Lower lobe of right lung (tissue), 2 donors: ENCODE results near the gene GOLGA3. TPM values are rescaled to one million over a fixed set of nuclear protein-coding genes. Genes with fewer than 3 reads are reported as not detected.
"Not testable (repeated sequence)": the region's sequence is repeated elsewhere in the genome, so short reads cannot be mapped to it uniquely, and the experiment has no call there.

Experiments used
- ATAC-seq, 2 donors: fragments of 200-7000 bp; cut with Tn5 transposase; one replicate each; pipeline ENCODE4 v1.9.1; 2020 to 2022; ENCODE audit warnings: mild to moderate bottlenecking in 2 of 2, moderate library complexity in 2 of 2
- DNase-seq: peaks from one replicate; pipeline ENCODE4 v3.0.0-alpha.2; 2020
- H3K27ac ChIP-seq: fragments of 200-600 bp; one replicate; pipeline ENCODE4 v1.8.0; 2022
- H3K27me3 ChIP-seq: fragments of 200-600 bp; one replicate; pipeline ENCODE4 v1.8.0; 2022; ENCODE audit warnings: low read depth
- H3K36me3 ChIP-seq: fragments of 200-600 bp; one replicate; pipeline ENCODE4 v1.8.0; 2022; ENCODE audit warnings: mild to moderate bottlenecking
- H3K4me1 ChIP-seq: fragments of 200-600 bp; one replicate; pipeline ENCODE4 v1.8.0; 2022
- H3K4me3 ChIP-seq: fragments of 200-600 bp; one replicate; pipeline ENCODE4 v1.8.0; 2022; ENCODE audit warnings: mild to moderate bottlenecking
- H3K9me3 ChIP-seq: fragments of 200-600 bp; one replicate; pipeline ENCODE4 v1.8.0; 2022
- intact Hi-C: fragments of 100-400 bp; cut with DNase I; formaldehyde crosslinking; loops from one replicate; pipeline ENCODE4 v1.11.0; 2022
- total RNA-seq: library from RNA; stranded (reverse); fragmentation: NEBNext Ultra II Directional; extraction: Animal tissue kit (Norgen Biotek cat#: 25700); gene quantifications from one replicate; pipeline ENCODE4 v1.2.1, GENCODE V29; 2021
- TF ChIP-seq, protein P1 (sequence below): fragments of 200-600 bp; IDR thresholded peaks from one replicate; pipeline ENCODE4 v1.8.0; 2022; ENCODE audit warnings: antibody characterized with exemption, mild to moderate bottlenecking
- donor health status: DM: no; HTN: yes; CAD: no; lungs with severe emphysema.

GOLGA3 gene
- total RNA-seq, 1 donor from 2014 or later = 59.7 TPM

GRCh38 chr12:132872073-132872855 lies 43.6 kb upstream of the GOLGA3 start:
- intact Hi-C loops = no loop called here
- DNase-seq = no peak
- no peaks in the 10 kb centered on the region for H3K9me3 ChIP-seq
- TF ChIP-seq, protein P1, sequence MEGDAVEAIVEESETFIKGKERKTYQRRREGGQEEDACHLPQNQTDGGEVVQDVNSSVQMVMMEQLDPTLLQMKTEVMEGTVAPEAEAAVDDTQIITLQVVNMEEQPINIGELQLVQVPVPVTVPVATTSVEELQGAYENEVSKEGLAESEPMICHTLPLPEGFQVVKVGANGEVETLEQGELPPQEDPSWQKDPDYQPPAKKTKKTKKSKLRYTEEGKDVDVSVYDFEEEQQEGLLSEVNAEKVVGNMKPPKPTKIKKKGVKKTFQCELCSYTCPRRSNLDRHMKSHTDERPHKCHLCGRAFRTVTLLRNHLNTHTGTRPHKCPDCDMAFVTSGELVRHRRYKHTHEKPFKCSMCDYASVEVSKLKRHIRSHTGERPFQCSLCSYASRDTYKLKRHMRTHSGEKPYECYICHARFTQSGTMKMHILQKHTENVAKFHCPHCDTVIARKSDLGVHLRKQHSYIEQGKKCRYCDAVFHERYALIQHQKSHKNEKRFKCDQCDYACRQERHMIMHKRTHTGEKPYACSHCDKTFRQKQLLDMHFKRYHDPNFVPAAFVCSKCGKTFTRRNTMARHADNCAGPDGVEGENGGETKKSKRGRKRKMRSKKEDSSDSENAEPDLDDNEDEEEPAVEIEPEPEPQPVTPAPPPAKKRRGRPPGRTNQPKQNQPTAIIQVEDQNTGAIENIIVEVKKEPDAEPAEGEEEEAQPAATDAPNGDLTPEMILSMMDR = no peak
- no peak overlapping the region for H3K4me3 ChIP-seq
- H3K4me1 ChIP-seq = no peaks in the 10 kb centered on the region
- ATAC-seq = no peak
- no peaks in the 10 kb centered on the region for H3K27me3 ChIP-seq
- no peak overlapping the region for H3K27ac ChIP-seq
- H3K36me3 ChIP-seq = peaks cover 91% of the 10 kb centered on the region

DNA sequence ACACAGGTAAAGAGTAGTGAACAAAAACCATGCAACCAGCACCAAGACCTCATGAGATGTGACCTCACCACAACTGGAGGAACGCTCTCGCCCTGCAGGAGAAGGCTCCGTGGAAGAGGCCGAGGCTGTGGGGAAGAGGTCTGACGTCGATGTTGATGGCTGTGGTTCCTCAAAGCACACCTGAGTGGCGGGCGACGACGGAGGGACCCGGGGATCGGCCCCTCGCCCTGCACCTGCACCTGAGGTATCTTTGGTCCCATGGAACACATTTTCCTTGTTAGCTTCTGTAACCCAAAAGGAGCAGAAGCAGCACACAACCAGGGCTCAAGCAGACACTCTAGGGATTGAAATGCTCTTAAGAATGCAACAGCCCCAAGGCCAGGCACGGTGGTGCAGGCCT lies 40.9 kb upstream of the GOLGA3 start:
- TF ChIP-seq, protein P1 = no peak
- intact Hi-C loops = no loop called here
- H3K4me3 ChIP-seq = no peak overlapping the region
- no peak for ATAC-seq
- H3K27me3 ChIP-seq = no peaks in the 10 kb centered on the region
- no peaks in the 10 kb centered on the region for H3K4me1 ChIP-seq
- no peak for DNase-seq
- no peak overlapping the region for H3K27ac ChIP-seq
- H3K9me3 ChIP-seq = no peaks in the 10 kb centered on the region
- peaks cover 87% of the 10 kb centered on the region for H3K36me3 ChIP-seq

DNA sequence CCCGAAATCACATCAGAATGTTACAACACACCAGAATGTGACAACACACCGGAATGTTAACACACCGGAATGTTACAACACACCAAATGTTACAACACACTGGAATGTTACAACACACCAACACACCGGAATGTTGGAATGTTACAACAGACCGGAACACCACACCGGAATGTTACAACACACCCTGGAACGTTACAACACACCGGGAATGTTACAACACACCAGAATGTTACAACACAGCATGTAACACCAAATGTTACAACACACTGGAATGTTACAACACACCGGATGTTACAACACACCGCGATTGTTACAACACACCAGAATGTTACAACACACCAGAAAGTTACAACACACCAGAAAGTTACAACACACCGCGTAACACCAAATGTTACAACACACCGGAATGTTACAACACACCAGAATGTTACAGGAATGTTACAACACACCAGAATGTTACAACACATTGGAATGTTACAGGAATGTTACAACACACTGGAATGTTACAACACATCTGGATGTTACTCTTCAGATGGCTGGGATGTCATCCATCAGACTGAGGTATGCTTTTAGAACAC lies 37.7 kb upstream of the GOLGA3 start:
- H3K36me3 ChIP-seq = peaks cover 84% of the 10 kb centered on the region
- no peaks in the 10 kb centered on the region for H3K27me3 ChIP-seq
- H3K4me3 ChIP-seq = no peak overlapping the region
- TF ChIP-seq, protein P1 = no peak
- intact Hi-C loops = no loop called here
- H3K9me3 ChIP-seq = no peaks in the 10 kb centered on the region
- H3K27ac ChIP-seq = no peak overlapping the region
- no peak for DNase-seq
- H3K4me1 ChIP-seq = no peaks in the 10 kb centered on the region
- ATAC-seq = peak in 1 of 2 donors; percentile 31

DNA sequence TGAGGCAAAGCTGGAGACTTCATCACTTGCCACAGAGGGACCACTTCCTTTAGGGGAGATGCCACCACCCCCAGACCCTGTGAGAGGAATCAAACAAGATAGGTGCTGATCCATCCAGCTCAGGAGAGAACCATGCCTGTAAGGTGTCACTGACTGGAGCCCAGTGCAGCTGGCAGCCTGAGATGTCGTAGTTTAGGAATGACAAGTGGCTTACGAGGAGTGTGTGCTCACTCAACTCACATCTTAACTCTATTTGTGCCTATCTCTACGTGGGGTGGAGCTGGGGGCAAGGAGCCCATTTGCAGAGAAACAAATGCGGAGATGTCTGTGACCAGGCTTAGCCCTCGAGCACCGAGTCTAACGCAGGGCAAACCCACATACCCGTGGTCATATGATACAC lies 32.9 kb upstream of the GOLGA3 start:
- peak; percentile 14 to 74 for ATAC-seq
- H3K27ac ChIP-seq = no peak overlapping the region
- no peaks in the 10 kb centered on the region for H3K4me1 ChIP-seq
- H3K9me3 ChIP-seq = no peaks in the 10 kb centered on the region
- no peak overlapping the region for H3K4me3 ChIP-seq
- H3K36me3 ChIP-seq = peaks cover 88% of the 10 kb centered on the region
- no peaks in the 10 kb centered on the region for H3K27me3 ChIP-seq
- intact Hi-C loops = no loop called here
- TF ChIP-seq, protein P1 = no peak
- no peak for DNase-seq

DNA sequence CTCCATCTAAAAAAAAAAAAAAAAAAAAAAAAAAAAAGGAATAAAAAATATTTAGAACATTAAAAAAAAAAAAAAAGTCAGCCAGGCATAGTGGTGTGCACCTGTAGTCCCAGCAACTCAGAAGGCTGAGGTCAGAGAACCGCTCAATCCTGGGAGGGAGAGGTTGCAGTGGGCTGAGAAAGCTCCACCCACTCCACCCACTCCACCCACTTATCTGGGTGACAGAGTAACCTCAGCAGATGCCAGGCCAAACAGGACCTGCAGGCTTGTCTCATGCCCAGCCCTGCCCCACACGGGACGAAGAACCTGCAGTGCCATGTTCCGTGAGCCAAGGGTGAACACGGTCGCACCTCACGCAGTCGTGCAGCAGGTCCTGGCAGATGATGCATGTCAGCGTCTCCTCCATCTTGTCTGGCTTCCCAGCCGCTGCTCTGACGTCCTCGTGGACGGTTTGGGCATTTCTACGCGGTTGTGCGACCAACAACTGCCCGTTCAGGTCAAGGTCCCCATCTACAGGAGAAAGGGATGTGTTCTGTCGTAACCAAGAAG lies 30.1 kb upstream of the GOLGA3 start:
- TF ChIP-seq, protein P1 = no peak
- intact Hi-C loops = no loop called here
- ATAC-seq = peak; percentile 44 to 70
- no peak overlapping the region for H3K4me3 ChIP-seq
- peaks cover 92% of the 10 kb centered on the region for H3K36me3 ChIP-seq
- no peaks in the 10 kb centered on the region for H3K4me1 ChIP-seq
- no peaks in the 10 kb centered on the region for H3K9me3 ChIP-seq
- DNase-seq = no peak
- H3K27ac ChIP-seq = no peak overlapping the region
- no peaks in the 10 kb centered on the region for H3K27me3 ChIP-seq

- H3K27ac ChIP-seq, ATAC-seq, H3K9me3 ChIP-seq, intact Hi-C loops, DNase-seq, H3K27me3 ChIP-seq, H3K4me3 ChIP-seq, H3K4me1 ChIP-seq: not testable (repeated sequence)
- H3K36me3 ChIP-seq = peaks cover 98% of the 10 kb centered on the region
Measured at GRCh38 chr12:132857019-132857418, 28.4 kb upstream of the GOLGA3 start.
